ENCODE measurements around the gene NPB.

Gene NPB

DNA sequence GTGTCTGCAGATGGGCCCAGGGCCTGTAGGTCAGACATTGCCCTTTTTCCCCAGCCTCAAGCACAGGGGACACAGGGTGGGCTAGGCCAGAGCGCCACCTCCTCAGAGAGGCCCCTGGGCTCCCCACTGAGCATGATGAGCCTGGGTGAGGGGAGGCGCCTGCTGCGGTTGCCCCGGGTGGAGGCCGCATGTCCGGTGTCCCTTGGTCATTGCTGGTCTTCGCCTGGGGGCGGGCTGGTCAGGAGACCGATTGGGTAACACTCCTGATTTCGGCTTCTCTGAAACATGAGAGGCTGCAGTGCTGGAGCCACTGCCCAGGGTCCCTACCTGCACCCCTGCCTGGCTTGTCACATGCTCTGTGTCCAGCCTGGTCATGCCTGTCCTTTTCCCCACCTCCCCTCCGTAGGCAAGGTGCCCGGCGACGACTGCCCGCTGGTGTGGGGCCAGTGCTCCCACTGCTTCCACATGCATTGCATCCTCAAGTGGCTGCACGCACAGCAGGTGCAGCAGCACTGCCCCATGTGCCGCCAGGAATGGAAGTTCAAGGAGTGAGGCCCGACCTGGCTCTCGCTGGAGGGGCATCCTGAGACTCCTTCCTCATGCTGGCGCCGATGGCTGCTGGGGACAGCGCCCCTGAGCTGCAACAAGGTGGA lies 2.4 kb upstream of the NPB start:
- no peak for DNase-seq (ENCODE audit: low read depth)
- TF ChIP-seq, protein P1, sequence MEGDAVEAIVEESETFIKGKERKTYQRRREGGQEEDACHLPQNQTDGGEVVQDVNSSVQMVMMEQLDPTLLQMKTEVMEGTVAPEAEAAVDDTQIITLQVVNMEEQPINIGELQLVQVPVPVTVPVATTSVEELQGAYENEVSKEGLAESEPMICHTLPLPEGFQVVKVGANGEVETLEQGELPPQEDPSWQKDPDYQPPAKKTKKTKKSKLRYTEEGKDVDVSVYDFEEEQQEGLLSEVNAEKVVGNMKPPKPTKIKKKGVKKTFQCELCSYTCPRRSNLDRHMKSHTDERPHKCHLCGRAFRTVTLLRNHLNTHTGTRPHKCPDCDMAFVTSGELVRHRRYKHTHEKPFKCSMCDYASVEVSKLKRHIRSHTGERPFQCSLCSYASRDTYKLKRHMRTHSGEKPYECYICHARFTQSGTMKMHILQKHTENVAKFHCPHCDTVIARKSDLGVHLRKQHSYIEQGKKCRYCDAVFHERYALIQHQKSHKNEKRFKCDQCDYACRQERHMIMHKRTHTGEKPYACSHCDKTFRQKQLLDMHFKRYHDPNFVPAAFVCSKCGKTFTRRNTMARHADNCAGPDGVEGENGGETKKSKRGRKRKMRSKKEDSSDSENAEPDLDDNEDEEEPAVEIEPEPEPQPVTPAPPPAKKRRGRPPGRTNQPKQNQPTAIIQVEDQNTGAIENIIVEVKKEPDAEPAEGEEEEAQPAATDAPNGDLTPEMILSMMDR (conservative IDR thresholded peaks at IDR 0.05; ENCODE audit: control insufficient read depth, insufficient read depth, low read depth, low read length) = no peak
- no peak overlapping the region for H3K4me3 ChIP-seq (ENCODE audit: control insufficient read depth, low read depth, low read length)

DNA sequence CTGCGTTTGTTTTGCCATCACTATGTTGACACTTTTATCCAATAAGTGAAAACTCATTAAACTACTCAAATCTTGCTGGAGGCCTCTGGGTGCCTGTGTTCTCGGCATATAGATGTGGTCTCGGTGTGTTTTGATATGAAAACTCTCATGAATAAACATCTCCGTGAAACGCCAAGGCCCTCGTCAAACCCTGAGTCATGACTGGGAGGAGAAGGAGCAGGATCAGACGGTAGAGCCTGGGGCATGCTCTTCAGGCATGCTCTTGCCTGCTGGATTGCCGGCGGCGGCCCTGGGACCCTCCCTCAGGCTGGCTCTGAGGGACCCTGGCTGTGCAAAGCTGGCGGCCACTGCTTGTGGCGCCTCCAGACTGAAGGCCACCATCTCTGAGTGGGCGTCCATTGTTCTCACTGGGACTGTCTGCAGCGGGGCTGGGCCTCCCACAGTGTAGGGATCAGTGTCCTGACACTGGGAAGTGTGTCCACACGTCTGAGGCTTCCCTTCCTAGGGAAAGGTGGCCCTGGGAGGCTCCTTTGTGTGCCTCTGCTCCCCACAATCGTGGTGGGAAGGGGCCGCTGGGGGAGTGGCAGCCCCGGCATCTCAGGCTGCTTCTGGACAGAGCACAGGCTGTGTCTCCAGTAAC lies 1.7 kb upstream of the NPB start:
- no peak overlapping the region for H3K4me3 ChIP-seq (ENCODE audit: control insufficient read depth, low read depth, low read length)
- DNase-seq (ENCODE audit: low read depth) = no peak
- TF ChIP-seq, protein P1 (conservative IDR thresholded peaks at IDR 0.05; ENCODE audit: control insufficient read depth, insufficient read depth, low read depth, low read length) = no peak

DNA sequence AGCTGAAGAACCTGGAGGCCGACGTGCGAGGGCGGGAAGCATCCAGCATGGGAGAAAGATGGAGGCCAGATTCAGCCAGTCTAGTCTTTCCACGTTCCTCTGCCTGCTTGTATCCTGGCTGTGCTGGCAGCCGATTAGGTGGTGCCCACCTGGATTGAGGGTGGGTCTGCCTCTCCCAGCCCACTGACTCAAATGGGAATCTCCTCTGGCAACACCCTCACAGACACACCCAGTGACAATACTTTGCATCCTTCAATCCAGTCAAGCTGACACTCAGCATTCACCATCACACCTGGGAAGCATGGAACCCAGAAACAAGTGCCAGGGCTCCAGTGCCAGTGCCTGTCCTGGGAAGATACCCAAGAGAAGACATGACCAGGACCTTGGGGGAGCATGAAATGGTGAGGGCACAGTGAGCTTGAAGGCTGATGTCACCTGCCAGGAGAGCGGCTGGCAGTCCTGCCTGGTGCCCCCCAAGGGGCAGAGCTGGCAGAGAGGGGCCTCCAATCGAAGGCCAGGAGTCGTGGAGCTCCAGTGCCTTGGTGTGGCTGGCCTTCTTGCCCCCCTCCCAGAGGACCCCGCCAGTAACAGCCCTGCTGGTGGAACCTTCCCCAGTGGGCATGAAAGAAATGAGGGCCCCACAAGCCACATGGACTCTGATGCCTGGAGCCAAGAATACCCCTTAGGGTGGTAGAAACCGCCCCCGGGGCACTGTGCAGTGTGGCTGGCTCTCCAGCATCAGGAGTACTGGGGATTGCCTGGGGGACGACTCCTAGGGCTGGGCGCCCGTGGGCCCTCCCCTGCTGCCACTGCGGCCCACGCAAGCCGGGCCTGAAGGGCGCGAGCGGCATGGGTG lies 643 bp upstream of the NPB start:
- TF ChIP-seq, protein P1 (conservative IDR thresholded peaks at IDR 0.05; ENCODE audit: control insufficient read depth, insufficient read depth, low read depth, low read length) = no peak
- DNase-seq (ENCODE audit: low read depth) = no peak
- H3K4me3 ChIP-seq (ENCODE audit: control insufficient read depth, low read depth, low read length) = no peak overlapping the region

DNA sequence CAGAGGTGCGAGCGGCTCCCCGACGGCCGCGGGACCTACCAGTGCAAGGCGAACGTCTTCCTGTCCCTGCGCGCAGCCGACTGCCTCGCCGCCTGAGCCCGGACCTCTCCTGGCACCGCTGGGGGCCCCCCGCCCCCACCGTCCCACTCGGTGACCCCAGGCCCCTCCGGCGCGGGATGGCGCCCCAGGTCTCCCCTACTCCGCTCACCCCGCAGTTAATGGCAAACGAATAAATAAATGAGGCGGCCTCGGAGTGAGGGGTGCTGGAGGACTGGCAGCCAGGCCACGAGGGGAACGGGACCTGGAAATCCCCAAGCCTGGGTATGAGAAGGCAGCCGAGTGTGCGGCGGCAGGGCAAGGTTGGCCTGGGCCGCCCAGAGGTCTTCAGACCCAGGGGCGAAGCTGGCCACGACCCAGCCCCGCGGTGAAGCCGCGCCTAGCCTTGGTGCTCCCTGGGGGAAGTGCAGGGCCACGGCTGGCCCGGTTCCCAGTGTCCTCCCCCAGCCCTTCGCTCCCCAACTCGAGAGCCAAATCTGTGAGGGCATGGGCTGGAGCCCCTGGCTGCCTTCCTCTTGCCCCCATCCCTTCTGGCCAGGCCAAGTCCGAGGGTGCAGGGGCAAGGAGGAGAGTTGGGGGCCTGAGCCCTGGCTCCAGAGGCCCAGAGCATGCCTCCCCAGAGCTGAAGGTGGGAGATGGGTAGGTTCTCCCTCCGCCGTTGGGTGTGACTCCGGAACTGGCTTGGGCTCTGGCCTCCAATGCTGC lies 796 bp downstream of the NPB start:
- DNase-seq (ENCODE audit: low read depth) = no peak
- TF ChIP-seq, protein P1 (conservative IDR thresholded peaks at IDR 0.05; ENCODE audit: control insufficient read depth, insufficient read depth, low read depth, low read length) = no peak
- no peak overlapping the region for H3K4me3 ChIP-seq (ENCODE audit: control insufficient read depth, low read depth, low read length)

DNA sequence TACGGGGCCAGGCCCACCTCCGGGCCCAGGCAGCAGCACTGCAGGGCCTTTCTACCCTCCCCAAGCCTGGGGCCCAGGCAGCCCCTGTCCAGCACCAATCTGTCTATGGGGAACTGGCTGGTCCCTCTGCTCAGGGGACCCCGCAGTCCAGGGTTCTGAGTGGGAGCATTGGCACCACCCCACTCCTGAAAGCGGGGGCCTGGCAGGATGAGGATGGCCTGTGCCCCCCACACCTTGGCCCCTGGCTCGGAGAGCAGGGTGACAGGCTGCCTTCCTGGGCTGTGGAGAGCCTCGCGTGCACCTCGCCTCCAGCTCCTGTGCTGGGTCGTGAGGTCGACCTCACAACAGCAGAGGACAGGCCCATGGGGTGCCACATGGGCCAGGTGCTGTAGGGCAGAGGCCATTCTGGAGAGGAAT lies 1.4 kb downstream of the NPB start:
- no peak for DNase-seq (ENCODE audit: low read depth)
- no peak overlapping the region for H3K4me3 ChIP-seq (ENCODE audit: control insufficient read depth, low read depth, low read length)
- TF ChIP-seq, protein P1 (conservative IDR thresholded peaks at IDR 0.05; ENCODE audit: control insufficient read depth, insufficient read depth, low read depth, low read length) = no peak

DNA sequence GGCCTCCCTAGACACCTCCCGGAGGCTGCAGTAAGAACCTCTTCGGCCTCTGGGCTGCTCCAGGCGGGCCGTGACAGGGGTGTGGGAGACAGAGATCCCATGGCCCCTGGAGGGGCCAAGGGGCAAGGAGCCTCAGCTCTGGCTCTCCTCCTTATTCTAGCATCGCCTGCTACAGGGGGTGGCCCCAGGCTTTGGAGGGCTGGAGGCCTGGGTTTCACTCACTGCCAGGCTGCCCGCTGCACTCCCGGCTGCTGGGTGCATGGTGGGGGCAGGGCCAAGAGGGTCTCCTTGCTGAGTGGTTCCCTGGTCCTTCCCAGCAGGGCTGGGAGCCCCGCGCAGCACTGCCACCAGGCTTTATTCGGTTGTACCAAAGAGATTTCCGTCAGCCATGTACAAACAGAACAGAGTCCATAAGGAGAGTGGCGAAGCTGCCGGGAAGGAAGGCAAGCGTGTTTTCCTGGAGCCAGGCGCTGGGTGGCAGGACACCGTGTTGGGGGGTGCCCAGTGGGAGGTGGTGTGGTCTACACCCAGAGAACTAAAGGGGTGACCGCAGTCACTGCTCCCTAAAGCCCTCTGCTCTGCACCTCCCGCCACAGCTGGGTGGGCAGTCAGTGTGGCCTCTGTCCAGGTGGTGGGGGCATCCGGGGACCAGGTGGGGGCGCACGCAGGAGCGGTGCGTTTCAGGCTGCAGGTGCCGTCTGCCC lies 2.0 kb downstream of the NPB start:
- DNase-seq (ENCODE audit: low read depth) = no peak
- no peak overlapping the region for H3K4me3 ChIP-seq (ENCODE audit: control insufficient read depth, low read depth, low read length)
- TF ChIP-seq, protein P1 (conservative IDR thresholded peaks at IDR 0.05; ENCODE audit: control insufficient read depth, insufficient read depth, low read depth, low read length) = no peak
